ENCODE results near the gene MPI.

The MPI gene

DNA sequence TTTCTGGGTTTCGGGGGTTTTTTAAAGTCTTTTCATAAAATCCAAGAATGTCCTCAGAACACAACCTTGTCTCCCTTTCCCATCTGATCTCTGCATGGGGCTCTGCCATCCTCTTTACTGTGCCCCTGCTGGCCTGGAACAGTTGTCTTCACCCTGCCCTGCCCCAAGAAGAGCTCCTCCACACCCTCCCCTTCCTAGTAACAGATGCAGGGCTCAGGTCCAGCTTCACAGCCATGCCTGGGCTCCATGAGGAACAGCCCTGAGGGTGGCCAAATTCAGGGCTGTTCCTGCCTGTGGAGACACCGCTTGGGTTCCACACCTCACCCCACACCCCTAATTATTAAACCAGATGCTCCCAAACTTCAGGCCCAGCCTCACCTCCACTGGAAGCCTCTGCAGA lies 34.0 kb upstream of the MPI start:
- TF ChIP-seq, protein P1, sequence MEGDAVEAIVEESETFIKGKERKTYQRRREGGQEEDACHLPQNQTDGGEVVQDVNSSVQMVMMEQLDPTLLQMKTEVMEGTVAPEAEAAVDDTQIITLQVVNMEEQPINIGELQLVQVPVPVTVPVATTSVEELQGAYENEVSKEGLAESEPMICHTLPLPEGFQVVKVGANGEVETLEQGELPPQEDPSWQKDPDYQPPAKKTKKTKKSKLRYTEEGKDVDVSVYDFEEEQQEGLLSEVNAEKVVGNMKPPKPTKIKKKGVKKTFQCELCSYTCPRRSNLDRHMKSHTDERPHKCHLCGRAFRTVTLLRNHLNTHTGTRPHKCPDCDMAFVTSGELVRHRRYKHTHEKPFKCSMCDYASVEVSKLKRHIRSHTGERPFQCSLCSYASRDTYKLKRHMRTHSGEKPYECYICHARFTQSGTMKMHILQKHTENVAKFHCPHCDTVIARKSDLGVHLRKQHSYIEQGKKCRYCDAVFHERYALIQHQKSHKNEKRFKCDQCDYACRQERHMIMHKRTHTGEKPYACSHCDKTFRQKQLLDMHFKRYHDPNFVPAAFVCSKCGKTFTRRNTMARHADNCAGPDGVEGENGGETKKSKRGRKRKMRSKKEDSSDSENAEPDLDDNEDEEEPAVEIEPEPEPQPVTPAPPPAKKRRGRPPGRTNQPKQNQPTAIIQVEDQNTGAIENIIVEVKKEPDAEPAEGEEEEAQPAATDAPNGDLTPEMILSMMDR (IDR thresholded peaks at IDR 0.05; ENCODE audit: borderline replicate concordance, insufficient read depth, low read depth, low read length), result no peak
- no peak overlapping the region for H3K4me3 ChIP-seq (ENCODE audit: low read depth, low read length)

DNA sequence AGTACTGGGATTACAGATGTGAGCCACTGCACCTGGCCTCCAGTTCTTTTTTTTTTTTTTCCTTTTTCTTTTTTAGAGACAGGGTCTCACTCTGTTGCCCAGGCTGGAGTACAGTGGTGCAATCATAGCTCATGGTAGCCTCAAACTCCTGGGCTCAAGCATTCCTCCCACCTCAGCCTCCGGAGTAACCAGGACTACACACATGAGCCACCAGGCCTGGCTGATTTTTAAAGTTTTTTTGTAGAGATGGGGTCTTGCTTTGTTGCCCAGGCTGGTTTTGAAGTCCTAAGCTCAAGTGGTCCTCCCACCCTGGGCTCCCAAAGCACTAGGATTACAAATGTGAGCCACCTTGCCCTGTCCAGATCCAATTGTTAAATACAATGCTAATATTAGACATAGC lies 33.3 kb upstream of the MPI start:
- no peak overlapping the region for H3K4me3 ChIP-seq (ENCODE audit: low read depth, low read length)
- TF ChIP-seq, protein P1 (IDR thresholded peaks at IDR 0.05; ENCODE audit: borderline replicate concordance, insufficient read depth, low read depth, low read length), result no peak

DNA sequence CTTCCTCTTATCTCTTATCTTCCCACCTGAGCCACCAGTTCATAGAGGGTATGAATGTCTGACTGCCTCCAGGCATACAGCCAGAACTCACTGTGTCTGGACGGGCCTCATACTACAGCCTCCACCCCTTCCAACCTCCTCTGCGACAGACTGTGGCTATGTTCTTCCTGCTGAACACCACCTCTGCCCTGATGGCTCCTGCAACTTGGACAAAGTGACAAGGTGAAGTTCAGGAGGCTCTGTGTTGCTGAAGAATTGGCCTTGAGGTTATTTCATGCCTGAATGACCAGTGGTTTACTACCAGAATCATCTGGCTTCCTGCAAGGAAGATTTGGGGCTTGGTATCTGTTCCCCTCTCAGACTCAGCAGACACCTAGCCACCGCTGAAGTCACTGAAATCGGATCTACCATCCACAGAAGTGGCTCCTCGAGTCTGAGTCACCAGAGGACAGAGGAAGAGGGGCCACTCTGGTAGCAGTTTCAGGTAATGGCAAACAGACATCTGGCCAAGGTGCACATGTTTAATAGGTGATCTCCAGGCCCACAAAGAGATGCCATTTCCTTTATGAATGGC lies 32.7 kb upstream of the MPI start:
- TF ChIP-seq, protein P1 (IDR thresholded peaks at IDR 0.05; ENCODE audit: borderline replicate concordance, insufficient read depth, low read depth, low read length), result no peak
- no peak overlapping the region for H3K4me3 ChIP-seq (ENCODE audit: low read depth, low read length)

DNA sequence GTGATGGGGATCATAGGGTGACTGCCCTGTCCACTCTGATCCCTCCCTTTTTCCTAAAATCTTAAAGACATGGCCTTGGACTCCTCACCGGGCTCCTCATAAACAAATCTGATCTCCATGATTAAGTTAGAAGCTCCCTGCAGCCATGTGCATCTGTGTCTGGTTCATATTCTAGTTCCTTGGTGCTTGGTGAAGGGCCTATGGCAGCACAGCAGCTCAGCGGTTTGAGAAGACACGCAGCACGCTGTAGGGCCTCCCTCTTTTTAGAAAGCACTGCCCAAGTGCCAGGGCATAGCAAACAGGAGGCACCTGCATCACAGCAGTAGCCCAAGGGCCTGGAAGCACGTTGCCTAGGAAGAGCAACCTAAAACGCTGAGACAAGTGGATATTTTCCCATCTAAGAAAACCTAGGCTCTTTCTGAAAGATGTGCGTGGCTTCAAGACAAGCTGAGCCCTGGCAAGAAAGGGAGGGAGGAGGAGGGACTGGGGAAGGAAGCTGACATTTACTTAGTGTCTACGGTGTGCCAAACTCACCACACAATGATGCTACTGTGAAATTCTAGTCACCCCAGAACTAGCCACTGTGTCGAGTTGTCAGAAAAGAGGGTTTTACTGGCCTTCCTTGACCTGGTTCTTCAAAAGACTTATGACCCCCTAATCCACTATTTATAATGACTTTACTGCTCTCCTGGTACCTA lies 32.0 kb upstream of the MPI start:
- TF ChIP-seq, protein P1 (IDR thresholded peaks at IDR 0.05; ENCODE audit: borderline replicate concordance, insufficient read depth, low read depth, low read length), result no peak
- H3K4me3 ChIP-seq (ENCODE audit: low read depth, low read length), result peak overlapping the region; percentile 5

DNA sequence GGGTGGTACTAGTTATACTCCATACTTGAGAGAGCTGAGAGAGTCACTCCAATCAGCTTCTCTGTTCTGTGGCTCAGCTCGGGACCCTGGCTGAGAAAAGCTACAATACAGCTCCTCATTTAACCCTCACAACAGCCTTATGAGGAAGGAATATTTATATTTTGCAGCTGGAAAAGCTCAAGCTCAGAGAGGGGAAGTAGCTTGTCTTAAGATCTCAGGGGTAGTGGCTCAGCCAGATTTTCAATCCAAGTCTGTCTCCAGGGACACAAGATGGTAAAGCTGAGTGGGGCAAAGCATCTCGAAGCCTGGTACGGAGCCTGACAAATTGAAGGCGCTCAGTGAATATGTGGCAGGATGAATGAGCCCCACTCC lies 31.5 kb upstream of the MPI start:
- H3K4me3 ChIP-seq (ENCODE audit: low read depth, low read length), result no peak overlapping the region
- TF ChIP-seq, protein P1 (IDR thresholded peaks at IDR 0.05; ENCODE audit: borderline replicate concordance, insufficient read depth, low read depth, low read length), result no peak

DNA sequence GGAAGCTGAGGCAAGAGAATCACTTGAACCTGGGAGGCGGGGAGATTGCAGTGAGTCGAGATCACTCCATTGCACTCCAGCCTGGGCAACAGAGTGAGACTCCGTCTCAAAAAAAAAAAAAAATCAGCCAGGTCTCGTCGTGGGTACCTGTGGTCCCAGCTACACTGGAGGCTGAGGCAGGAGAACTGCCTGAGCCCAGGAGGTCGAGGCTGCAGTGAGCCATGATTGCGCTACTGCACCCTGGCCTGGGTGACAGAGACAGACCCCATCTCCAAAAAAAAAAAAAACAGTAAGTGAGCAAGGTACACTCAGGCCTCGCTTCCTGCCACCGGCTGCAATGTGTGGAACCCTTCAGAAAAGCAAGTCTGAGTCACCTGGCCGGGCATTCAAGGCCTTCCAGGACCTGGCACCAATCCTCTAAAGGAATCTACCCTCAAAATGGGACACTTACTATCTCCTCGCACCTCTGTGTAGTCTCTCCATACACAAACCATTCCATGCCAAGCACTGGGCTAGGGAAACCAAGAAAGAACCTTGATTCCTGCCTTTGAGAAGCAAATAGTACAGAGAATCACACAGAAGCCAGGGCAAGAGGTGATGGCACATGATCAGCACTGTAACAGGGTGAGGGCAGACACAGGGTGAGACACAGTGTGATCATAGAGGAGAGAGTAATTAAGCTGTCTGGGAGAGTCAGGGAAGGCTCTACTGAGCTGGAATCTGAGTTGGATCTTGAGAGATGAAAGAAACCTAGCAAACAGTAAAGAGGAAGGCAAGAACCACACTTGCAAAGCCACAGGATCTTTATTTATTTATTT lies 26.4 kb upstream of the MPI start:
- H3K4me3 ChIP-seq (ENCODE audit: low read depth, low read length), result no peak overlapping the region
- TF ChIP-seq, protein P1 (IDR thresholded peaks at IDR 0.05; ENCODE audit: borderline replicate concordance, insufficient read depth, low read depth, low read length), result no peak
